Neural cell (in vitro differentiated cells): ENCODE measurements around the gene CLEC1B. TPM values are rescaled to one million over a fixed set of nuclear protein-coding genes. Genes with fewer than 3 reads are reported as not detected.
A peak's percentile ranks its signal among the peaks of the same experiment; 100 is the strongest.
"Not testable (repeated sequence)": the region's sequence is repeated elsewhere in the genome, so short reads cannot be mapped to it uniquely, and the experiment has no call there.

ENCODE experiments used
- H2AFZ ChIP-seq: fragments of 200-600, 300-800 bp; sonication (generic), shearing (Covaris generic); 2 replicates; pipeline ENCODE4 v1.6.0; 2014; ENCODE audit warnings: low read depth, mild to moderate bottlenecking, antibody characterized with exemption, low read length, moderate library complexity
- H3F3A ChIP-seq: fragments of 200-600 bp; shearing (Covaris generic); 2 replicates; pipeline ENCODE4 v1.6.1; 2016; ENCODE audit warnings: mild to moderate bottlenecking, moderate library complexity, mixed read lengths, antibody characterized with exemption, low read length; ENCODE audit not compliant: insufficient read depth, poor library complexity, severe bottlenecking
- H3K27ac ChIP-seq: fragments of 200-600, 300-800 bp; sonication (generic), shearing (Covaris generic); 2 replicates; pipeline ENCODE4 v1.5.1; 2014; ENCODE audit warnings: mild to moderate bottlenecking, low read length, moderate library complexity
- H3K27me3 ChIP-seq: fragments of 300-800, 200-600 bp; sonication (generic), shearing (Covaris generic); 2 replicates; pipeline ENCODE4 v1.6.0; 2014; ENCODE audit warnings: mild to moderate bottlenecking, low read depth, low read length, moderate library complexity; ENCODE audit not compliant: insufficient read depth
- H3K36me3 ChIP-seq: fragments of 300-800, 200-600 bp; sonication (generic), shearing (Covaris generic); 2 replicates; pipeline ENCODE4 v1.5.1; 2014; ENCODE audit warnings: mild to moderate bottlenecking, antibody characterized with exemption, low read length, moderate library complexity; ENCODE audit not compliant: insufficient read depth
- H3K4me2 ChIP-seq: fragments of 300-800, 200-600 bp; sonication (generic), shearing (Covaris generic); 2 replicates; pipeline ENCODE4 v1.6.0; 2014; ENCODE audit warnings: mild to moderate bottlenecking, low read length
- H3K4me3 ChIP-seq: fragments of 300-800, 200-600 bp; sonication (generic), shearing (Covaris generic); 2 replicates; pipeline ENCODE4 v1.5.1; 2014; ENCODE audit warnings: mild to moderate bottlenecking, low read length, moderate library complexity
- H3K79me2 ChIP-seq: fragments of 200-600 bp; shearing (Covaris generic); replicated peaks from 2 replicates; pipeline ENCODE4 v1.6.0; 2014; ENCODE audit warnings: mild to moderate bottlenecking, low read length, moderate library complexity; ENCODE audit not compliant: insufficient read depth
- H3K9ac ChIP-seq: fragments of 300-800, 200-600 bp; sonication (generic), shearing (Covaris generic); 2 replicates; pipeline ENCODE4 v1.6.1; 2016; ENCODE audit warnings: mild to moderate bottlenecking, low read length, mixed read lengths
- H3K9me2 ChIP-seq: fragments of 200-600 bp; shearing (Covaris generic); 2 replicates; pipeline ENCODE4 v1.6.1; 2016; ENCODE audit warnings: mild to moderate bottlenecking, low read length, mixed read lengths; ENCODE audit not compliant: insufficient read depth
- H3K9me3 ChIP-seq: fragments of 200-600, 300-800 bp; sonication (generic), shearing (Covaris generic); 2 replicates; pipeline ENCODE4 v1.6.1; 2016; ENCODE audit warnings: mild to moderate bottlenecking, mixed run types, low read length, moderate library complexity, mixed read lengths
- H4K20me1 ChIP-seq: fragments of 200-600 bp; shearing (Covaris generic); 2 replicates; pipeline ENCODE4 v1.6.1; 2016; ENCODE audit warnings: mild to moderate bottlenecking, mixed run types; ENCODE audit not compliant: insufficient read depth
- EP300 ChIP-seq: fragments of 450-650 bp; conservative IDR thresholded peaks from 2 replicates; pipeline ENCODE4 v1.6.1; 2014; ENCODE audit warnings: antibody characterized with exemption, mild to moderate bottlenecking, moderate library complexity; ENCODE audit not compliant: poor library complexity, severe bottlenecking
- EZH2 ChIP-seq: fragments of 200-600, 300-800 bp; shearing (Covaris generic), sonication (generic); IDR thresholded peaks from 2 replicates; pipeline ENCODE4 v1.6.1; 2014; ENCODE audit warnings: antibody characterized with exemption, low read length, borderline replicate concordance, mild to moderate bottlenecking; ENCODE audit not compliant: insufficient read depth, poor library complexity, severe bottlenecking
- MXI1 ChIP-seq: fragments of 450-650 bp; conservative IDR thresholded peaks from 2 replicates; pipeline ENCODE4 v1.6.1; 2014; ENCODE audit warnings: antibody characterized with exemption, mild to moderate bottlenecking; ENCODE audit not compliant: poor library complexity, severe bottlenecking
- POLR2AphosphoS5 ChIP-seq: IDR thresholded peaks from 2 replicates; pipeline ENCODE4 v1.6.1; 2012
- RAD21 ChIP-seq: fragments of 450-650 bp; conservative IDR thresholded peaks from 2 replicates; pipeline ENCODE4 v1.6.1; 2014; ENCODE audit warnings: antibody characterized with exemption, mild to moderate bottlenecking, moderate library complexity
- SMC3 ChIP-seq: fragments of 450-650 bp; conservative IDR thresholded peaks from 2 replicates; pipeline ENCODE4 v1.6.1; 2014; ENCODE audit warnings: antibody characterized with exemption, mild to moderate bottlenecking, moderate library complexity; ENCODE audit not compliant: poor library complexity
- TAF1 ChIP-seq: IDR thresholded peaks from 2 replicates; pipeline ENCODE4 v1.6.1; 2012; ENCODE audit warnings: low read depth
- polyA plus RNA-seq: library from polyadenylated mRNA; depleted of rRNA; stranded (reverse); fragments of >200 nt; gene quantifications from 2 replicates; pipeline ENCODE4 v1.2.3, GENCODE V29; 2014
- TF ChIP-seq, protein P1 (sequence below): fragments of 450-650 bp; IDR thresholded peaks from 2 replicates; pipeline ENCODE4 v1.5.1; 2014; ENCODE audit warnings: antibody characterized with exemption, mild to moderate bottlenecking, moderate library complexity; ENCODE audit not compliant: poor library complexity, severe bottlenecking
- TF ChIP-seq, protein P2 (sequence below): IDR thresholded peaks from 2 replicates; pipeline ENCODE4 v1.6.1; 2012; ENCODE audit warnings: borderline replicate concordance

CLEC1B gene
- polyA plus RNA-seq, 1 donor from 2014 or later: not detected

DNA sequence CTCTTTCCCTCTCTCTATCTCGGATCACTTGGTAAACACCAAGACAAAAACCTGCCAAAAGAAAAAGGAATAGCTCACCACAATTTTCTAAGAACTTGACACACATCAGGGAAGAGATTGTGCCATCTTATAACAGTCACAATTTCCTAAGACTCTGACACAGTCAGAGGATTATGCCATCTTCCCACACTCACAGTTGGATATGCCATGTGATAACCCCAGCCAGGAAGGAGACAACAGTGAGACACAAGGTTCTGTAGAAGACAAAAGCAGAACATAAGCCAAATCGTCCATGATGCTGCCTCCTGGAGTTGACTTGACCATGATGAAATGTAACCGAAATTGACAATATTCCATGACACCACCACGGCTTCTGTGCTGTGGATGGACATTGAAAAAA is 28.8 kb upstream of the CLEC1B start:
- no peak overlapping the region for H3K9ac ChIP-seq
- peak overlapping the region; percentile 25 for H2AFZ ChIP-seq
- H3K4me3 ChIP-seq: no peak overlapping the region
- no peaks in the 10 kb centered on the region for H4K20me1 ChIP-seq
- no peaks in the 10 kb centered on the region for H3K9me3 ChIP-seq
- H3K36me3 ChIP-seq: no peaks in the 10 kb centered on the region
- H3K27ac ChIP-seq: no peak overlapping the region
- H3K27me3 ChIP-seq: no peaks in the 10 kb centered on the region
- H3K79me2 ChIP-seq: no peaks in the 10 kb centered on the region
- H3K4me2 ChIP-seq: no peak overlapping the region
- H3F3A ChIP-seq: no peaks in the 10 kb centered on the region
- no peak for TF ChIP-seq POLR2AphosphoS5
- TF ChIP-seq, protein P1, sequence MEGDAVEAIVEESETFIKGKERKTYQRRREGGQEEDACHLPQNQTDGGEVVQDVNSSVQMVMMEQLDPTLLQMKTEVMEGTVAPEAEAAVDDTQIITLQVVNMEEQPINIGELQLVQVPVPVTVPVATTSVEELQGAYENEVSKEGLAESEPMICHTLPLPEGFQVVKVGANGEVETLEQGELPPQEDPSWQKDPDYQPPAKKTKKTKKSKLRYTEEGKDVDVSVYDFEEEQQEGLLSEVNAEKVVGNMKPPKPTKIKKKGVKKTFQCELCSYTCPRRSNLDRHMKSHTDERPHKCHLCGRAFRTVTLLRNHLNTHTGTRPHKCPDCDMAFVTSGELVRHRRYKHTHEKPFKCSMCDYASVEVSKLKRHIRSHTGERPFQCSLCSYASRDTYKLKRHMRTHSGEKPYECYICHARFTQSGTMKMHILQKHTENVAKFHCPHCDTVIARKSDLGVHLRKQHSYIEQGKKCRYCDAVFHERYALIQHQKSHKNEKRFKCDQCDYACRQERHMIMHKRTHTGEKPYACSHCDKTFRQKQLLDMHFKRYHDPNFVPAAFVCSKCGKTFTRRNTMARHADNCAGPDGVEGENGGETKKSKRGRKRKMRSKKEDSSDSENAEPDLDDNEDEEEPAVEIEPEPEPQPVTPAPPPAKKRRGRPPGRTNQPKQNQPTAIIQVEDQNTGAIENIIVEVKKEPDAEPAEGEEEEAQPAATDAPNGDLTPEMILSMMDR: no peak
- TF ChIP-seq RAD21: no peak
- no peak for TF ChIP-seq SMC3
- no peak for TF ChIP-seq MXI1
- TF ChIP-seq, protein P2, sequence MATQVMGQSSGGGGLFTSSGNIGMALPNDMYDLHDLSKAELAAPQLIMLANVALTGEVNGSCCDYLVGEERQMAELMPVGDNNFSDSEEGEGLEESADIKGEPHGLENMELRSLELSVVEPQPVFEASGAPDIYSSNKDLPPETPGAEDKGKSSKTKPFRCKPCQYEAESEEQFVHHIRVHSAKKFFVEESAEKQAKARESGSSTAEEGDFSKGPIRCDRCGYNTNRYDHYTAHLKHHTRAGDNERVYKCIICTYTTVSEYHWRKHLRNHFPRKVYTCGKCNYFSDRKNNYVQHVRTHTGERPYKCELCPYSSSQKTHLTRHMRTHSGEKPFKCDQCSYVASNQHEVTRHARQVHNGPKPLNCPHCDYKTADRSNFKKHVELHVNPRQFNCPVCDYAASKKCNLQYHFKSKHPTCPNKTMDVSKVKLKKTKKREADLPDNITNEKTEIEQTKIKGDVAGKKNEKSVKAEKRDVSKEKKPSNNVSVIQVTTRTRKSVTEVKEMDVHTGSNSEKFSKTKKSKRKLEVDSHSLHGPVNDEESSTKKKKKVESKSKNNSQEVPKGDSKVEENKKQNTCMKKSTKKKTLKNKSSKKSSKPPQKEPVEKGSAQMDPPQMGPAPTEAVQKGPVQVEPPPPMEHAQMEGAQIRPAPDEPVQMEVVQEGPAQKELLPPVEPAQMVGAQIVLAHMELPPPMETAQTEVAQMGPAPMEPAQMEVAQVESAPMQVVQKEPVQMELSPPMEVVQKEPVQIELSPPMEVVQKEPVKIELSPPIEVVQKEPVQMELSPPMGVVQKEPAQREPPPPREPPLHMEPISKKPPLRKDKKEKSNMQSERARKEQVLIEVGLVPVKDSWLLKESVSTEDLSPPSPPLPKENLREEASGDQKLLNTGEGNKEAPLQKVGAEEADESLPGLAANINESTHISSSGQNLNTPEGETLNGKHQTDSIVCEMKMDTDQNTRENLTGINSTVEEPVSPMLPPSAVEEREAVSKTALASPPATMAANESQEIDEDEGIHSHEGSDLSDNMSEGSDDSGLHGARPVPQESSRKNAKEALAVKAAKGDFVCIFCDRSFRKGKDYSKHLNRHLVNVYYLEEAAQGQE: no peak
- no peak for TF ChIP-seq TAF1
- TF ChIP-seq EZH2: no peak
- TF ChIP-seq EP300: no peak
- H3K9me2 ChIP-seq: no peaks in the 10 kb centered on the region

DNA sequence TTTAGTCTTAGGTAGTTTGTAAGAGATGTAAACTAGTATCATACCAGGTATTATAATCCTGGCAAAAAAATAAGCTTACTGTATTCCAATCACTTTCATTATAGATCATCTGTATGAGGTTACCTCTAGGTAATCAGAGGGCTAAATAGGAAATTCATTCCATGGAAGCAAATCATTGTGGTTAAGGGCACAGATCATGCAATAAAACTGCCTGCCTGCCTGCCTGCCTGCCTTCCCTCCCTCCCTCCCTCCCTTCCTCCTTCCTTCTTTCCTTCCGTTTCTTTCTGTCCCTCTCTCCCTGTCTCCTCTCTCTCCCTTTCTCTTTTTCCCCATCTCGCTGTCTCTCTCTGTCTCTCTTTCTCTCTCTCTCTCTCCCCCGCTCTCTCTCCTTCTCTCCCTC is 28.4 kb upstream of the CLEC1B start:
- Histone ChIP-seq H3K9me2 (no peaks in the 10 kb centered on the region), H2AFZ (peak overlapping the region; percentile 25), H3K79me2 (no peaks in the 10 kb centered on the region), H3K36me3 (no peaks in the 10 kb centered on the region), H3K4me3 (no peak overlapping the region), H3K9me3 (no peaks in the 10 kb centered on the region), H3F3A (no peaks in the 10 kb centered on the region), H3K4me2 (no peak overlapping the region), H3K27me3 (no peaks in the 10 kb centered on the region), H3K27ac (no peak overlapping the region), H4K20me1 (no peaks in the 10 kb centered on the region), H3K9ac (no peak overlapping the region)
- no peak for TF ChIP-seq EZH2
- TF ChIP-seq RAD21: no peak
- TF ChIP-seq EP300: no peak
- no peak for TF ChIP-seq POLR2AphosphoS5
- TF ChIP-seq, protein P2: no peak
- no peak for TF ChIP-seq TAF1
- no peak for TF ChIP-seq MXI1
- TF ChIP-seq SMC3: no peak
- TF ChIP-seq, protein P1: no peak

DNA sequence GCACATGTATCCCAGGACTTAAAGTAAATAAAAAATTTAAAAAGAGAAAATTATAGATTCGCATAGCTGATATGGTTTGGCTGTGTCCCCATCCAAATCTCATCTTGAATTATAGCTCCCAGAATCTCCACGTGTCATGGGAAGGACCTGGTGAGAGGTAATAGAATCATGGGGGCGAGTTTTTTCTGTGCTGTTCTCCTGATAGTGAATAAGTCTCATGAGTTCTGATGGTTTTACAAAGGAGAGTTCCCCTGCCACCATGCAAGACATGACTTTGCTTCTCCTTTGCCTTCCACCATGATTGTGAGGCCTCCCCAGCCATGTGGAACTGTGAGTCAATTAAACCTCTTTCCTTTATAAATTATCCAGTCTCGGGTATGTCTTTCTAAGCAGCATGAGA is 27.7 kb upstream of the CLEC1B start:
- H3K27me3 ChIP-seq, H2AFZ ChIP-seq, H3K27ac ChIP-seq, H3K36me3 ChIP-seq, H4K20me1 ChIP-seq, H3K4me2 ChIP-seq, H3K9ac ChIP-seq, H3K9me2 ChIP-seq, H3K9me3 ChIP-seq, H3K79me2 ChIP-seq, H3F3A ChIP-seq, H3K4me3 ChIP-seq: not testable (repeated sequence)
